SK-N-SH (cell line): ENCODE data around the gene SIRT3. TPM values are rescaled to one million over a fixed set of nuclear protein-coding genes. Genes with fewer than 3 reads are reported as not detected.

ENCODE experiments used
- CTCF ChIA-PET: fragments of 300-600, 350-600 bp; formaldehyde crosslinking; extraction: SDS; loops from one replicate; lab custom pipeline; 2021; lab: Yijun Ruan, JAX
- POLR2A ChIA-PET: fragments of 350-600 bp; sonication (Branson Sonifier 250); formaldehyde crosslinking; extraction: SDS; loops from one replicate; lab custom pipeline; 2020; ENCODE audit warnings: antibody characterized with exemption, inconsistent platforms; lab: Yijun Ruan, JAX
- DNase-seq: peaks from one replicate; pipeline ENCODE4 v3.0.0; 2012
- H2AFZ ChIP-seq: fragments of 200-600 bp; sonication (generic); 2 replicates; pipeline ENCODE4 v1.8.1; 2016; ENCODE audit warnings: antibody characterized with exemption, mild to moderate bottlenecking, low read depth
- H3F3A ChIP-seq: fragments of 200-600 bp; sonication (generic); replicated peaks from 2 replicates; pipeline ENCODE3; 2016; ENCODE audit warnings: antibody characterized with exemption, mild to moderate bottlenecking; ENCODE audit not compliant: insufficient read depth
- H3K27ac ChIP-seq, 2 experiments: fragments of 200-500 bp in 1 of 2; fragments of 200-600 bp in 1 of 2; sonication (Bioruptor generic) in 1 of 2; sonication (generic), shearing (Covaris generic) in 1 of 2; 2 replicates each; pipeline versions ENCODE4 v1.5.1 to v1.6.1; 2014 to 2016; ENCODE audit warnings: low read depth in 2 of 2, inconsistent platforms in 1 of 2, low read length in 1 of 2, mild to moderate bottlenecking in 1 of 2, mixed read lengths in 1 of 2
- H3K27me3 ChIP-seq: fragments of 200-600 bp; sonication (generic), shearing (Covaris generic); 2 replicates; pipeline ENCODE4 v1.6.1; 2016; ENCODE audit warnings: mixed run types; ENCODE audit not compliant: insufficient read depth
- H3K36me3 ChIP-seq, 2 experiments: fragments of 200-500 bp in 1 of 2; fragments of 200-600 bp in 1 of 2; sonication (Bioruptor generic) in 1 of 2; sonication (generic) in 1 of 2; replicated peaks in 1 of 2; 2 replicates each; pipeline versions ENCODE3 to v1.5.1; 2014 to 2016; ENCODE audit warnings: low read length in 1 of 2, mild to moderate bottlenecking in 1 of 2; ENCODE audit not compliant: insufficient read depth in 2 of 2, control insufficient read depth in 1 of 2
- H3K4me1 ChIP-seq, 2 experiments: fragments of 200-500 bp in 1 of 2; fragments of 200-600 bp in 1 of 2; sonication (Bioruptor generic) in 1 of 2; sonication (generic), shearing (Covaris generic) in 1 of 2; 2 replicates each; pipeline versions ENCODE4 v1.5.1 to v1.6.1; 2014 to 2016; ENCODE audit warnings: low read depth in 1 of 2, low read length in 1 of 2, mixed run types in 1 of 2; ENCODE audit not compliant: insufficient read depth in 2 of 2, control insufficient read depth in 1 of 2
- H3K4me2 ChIP-seq: fragments of 200-600 bp; sonication (generic), shearing (Covaris generic); 2 replicates; pipeline ENCODE4 v1.6.1; 2017; ENCODE audit warnings: mixed run types
- H3K4me3 ChIP-seq, 2 experiments: fragments of 200-500 bp in 1 of 2; fragments of 200-600 bp in 1 of 2; sonication (Bioruptor generic) in 1 of 2; sonication (generic), shearing (Covaris generic) in 1 of 2; 2 replicates each; pipeline versions ENCODE4 v1.5.1 to v1.8.1; 2014 to 2016; ENCODE audit warnings: low read depth in 2 of 2, inconsistent platforms in 1 of 2, low read length in 1 of 2, mild to moderate bottlenecking in 1 of 2, mixed read lengths in 1 of 2, moderate library complexity in 1 of 2
- H3K79me2 ChIP-seq: fragments of 200-600 bp; sonication (generic); 2 replicates; pipeline ENCODE4 v1.8.1; 2017; ENCODE audit warnings: mild to moderate bottlenecking; ENCODE audit not compliant: insufficient read depth
- H3K9ac ChIP-seq: fragments of 200-600 bp; sonication (generic); 2 replicates; pipeline ENCODE4 v1.6.1; 2017; ENCODE audit warnings: mixed run types
- H3K9me2 ChIP-seq: fragments of 200-600 bp; sonication (generic); 2 replicates; pipeline ENCODE4 v1.6.1; 2017; ENCODE audit warnings: mixed run types
- H3K9me3 ChIP-seq: fragments of 200-600 bp; sonication (generic); 2 replicates; pipeline ENCODE4 v1.6.1; 2017; ENCODE audit warnings: mixed run types, mild to moderate bottlenecking, moderate library complexity
- H4K20me1 ChIP-seq: fragments of 200-600 bp; sonication (generic); 2 replicates; pipeline ENCODE4 v1.6.1; 2017; ENCODE audit warnings: mild to moderate bottlenecking, mixed run types; ENCODE audit not compliant: insufficient read depth
- CHD2 ChIP-seq: fragments of 150-350 bp; IDR thresholded peaks from 2 replicates; pipeline ENCODE4 v1.6.1; 2018; ENCODE audit warnings: low read length; ENCODE audit not compliant: partially characterized antibody
- CTCF ChIP-seq: fragments of 200-600 bp; sonication (generic); IDR thresholded peaks from 2 replicates; pipeline ENCODE4 v1.6.1; 2017; ENCODE audit warnings: antibody characterized with exemption, mild to moderate bottlenecking, moderate library complexity
- ELF1 ChIP-seq: IDR thresholded peaks from 2 replicates; pipeline ENCODE4 v1.4.0; 2012
- EP300 ChIP-seq, 2 experiments: IDR thresholded peaks; 2 replicates each; pipeline versions ENCODE4 v1.4.0 to v1.6.1; 2012; ENCODE audit warnings: borderline replicate concordance in 1 of 2, low read depth in 1 of 2, low read length in 1 of 2
- EZH2phosphoT487 ChIP-seq: fragments of 200-600 bp; sonication (generic); IDR thresholded peaks from 2 replicates; pipeline ENCODE4 v1.6.1; 2017; ENCODE audit warnings: low read depth, mixed run types, mild to moderate bottlenecking, antibody characterized with exemption, moderate library complexity, borderline replicate concordance
- FOXJ3 ChIP-seq: sonication (generic); formaldehyde crosslinking; IDR thresholded peaks from 2 replicates; pipeline ENCODE4 v1.5.1; 2020; ENCODE audit warnings: mild to moderate bottlenecking, missing genetic modification reagents
- GATA2 ChIP-seq: sonication (generic); formaldehyde crosslinking; IDR thresholded peaks from 2 replicates; pipeline ENCODE4 v1.5.0; 2020; ENCODE audit warnings: mild to moderate bottlenecking, missing genetic modification reagents
- IRF3 ChIP-seq: fragments of 150-350 bp; IDR thresholded peaks from 2 replicates; pipeline ENCODE4 v1.6.1; 2016; ENCODE audit warnings: mild to moderate bottlenecking, low read depth, low read length
- JUND ChIP-seq: IDR thresholded peaks from 2 replicates; pipeline ENCODE4 v1.4.0; 2012
- MAX ChIP-seq: IDR thresholded peaks from 2 replicates; pipeline ENCODE4 v1.4.0; 2012; ENCODE audit warnings: low read depth
- NRF1 ChIP-seq: IDR thresholded peaks from 2 replicates; pipeline ENCODE4 v1.6.1; 2012; ENCODE audit warnings: low read depth, mild to moderate bottlenecking, low read length
- POLR2AphosphoS5 ChIP-seq: IDR thresholded peaks from 2 replicates; pipeline ENCODE4 v1.6.1; 2012; ENCODE audit warnings: low read depth, low read length
- RAD21 ChIP-seq: IDR thresholded peaks from 2 replicates; pipeline ENCODE4 v1.6.1; 2012; ENCODE audit warnings: mild to moderate bottlenecking, low read length
- RXRA ChIP-seq: IDR thresholded peaks from 2 replicates; pipeline ENCODE4 v1.4.0; 2012; ENCODE audit warnings: low read depth, mild to moderate bottlenecking, borderline replicate concordance
- SIN3A ChIP-seq: IDR thresholded peaks from 2 replicates; pipeline ENCODE4 v1.6.1; 2012; ENCODE audit warnings: low read depth, mild to moderate bottlenecking, low read length, moderate library complexity, borderline replicate concordance
- USF1 ChIP-seq: IDR thresholded peaks from 2 replicates; pipeline ENCODE4 v1.4.0; 2012; ENCODE audit warnings: low read depth, borderline replicate concordance
- YY1 ChIP-seq: IDR thresholded peaks from 2 replicates; pipeline ENCODE4 v1.4.0; 2012; ENCODE audit warnings: low read depth, mild to moderate bottlenecking
- WGBS: methylation state at CpG from one replicate; pipeline ENCODE4 v1.1.6; 2017; ENCODE audit warnings: low lambda C conversion rate; 5-methylcytosine and 5-hydroxymethylcytosine counted together
- polyA plus RNA-seq, 3 experiments: library from polyadenylated mRNA; depleted of rRNA; stranded (reverse); fragments of >200 nt; gene quantifications; 2 replicates each; pipeline ENCODE4 v1.2.3, GENCODE V29; 2012

The SIRT3 gene
- polyA plus RNA-seq, 1 of the 3 experiments (the other 2 are of a cell fraction): 34.4 TPM

GRCh38 chr11:207863-208180, 28.3 kb downstream of the SIRT3 start:
- no peaks in the 10 kb centered on the region for H3K9me2 ChIP-seq
- H3K36me3 ChIP-seq: peaks cover 48 to 57% of the 10 kb centered on the region in 2 experiments
- DNase-seq: no peak

GRCh38 chr11:207208-207862, 28.8 kb downstream of the SIRT3 start, which contains the start of the genes BET1L and RIC8A:
BET1L (minus strand) TSS chr11:207399; CDS start chr11:207321, 78 bp downstream.
RIC8A (plus strand) TSS chr11:207708; CDS start chr11:208855, 1,147 bp downstream.
- peaks cover 45 to 57% of the 10 kb centered on the region in 2 experiments for H3K36me3 ChIP-seq
- H3K27me3 ChIP-seq: no peaks in the 10 kb centered on the region
- H3K4me2 ChIP-seq: peak within 1 kb of the TSS; percentile 92
- peaks cover 51% of the 10 kb centered on the region for H4K20me1 ChIP-seq
- H2AFZ ChIP-seq: peak within 1 kb of the TSS; percentile 50; the same call in 1 of the 2 replicates
- peak within 1 kb of the TSS; percentile 78 to 97 for H3K4me3 ChIP-seq
- 2% methylated on average over 33 of the region's 63 CpGs for WGBS
- POLR2A ChIA-PET: interaction anchor here (0.8 to 1.0 kb wide), 5 partner anchors 9 to 241 kb away, joined by 3 to 4 read pairs (median 3); partner anchors contain the start of genes PSMD13 and SIRT3
- peak within 1 kb of the TSS; percentile 99 for H3K9ac ChIP-seq
- peaks cover 11% of the 10 kb centered on the region for H3F3A ChIP-seq
- CTCF ChIA-PET: interaction anchor here (0.8 to 1.0 kb wide), 2 partner anchors 158 to 241 kb away, joined by 4 read pairs; no protein-coding TSS in a partner anchor
- H3K4me1 ChIP-seq: peaks cover 15 to 32% of the 10 kb centered on the region in 2 experiments; a peak in 3 of 4 replicates
- peak within 1 kb of the TSS; percentile 97 to 99 for H3K27ac ChIP-seq
- no peaks in the 10 kb centered on the region for H3K9me2 ChIP-seq
- DNase-seq: peak; percentile 98
- peaks cover 82% of the 10 kb centered on the region for H3K79me2 ChIP-seq
- no peaks in the 10 kb centered on the region for H3K9me3 ChIP-seq
- TF ChIP-seq EP300 (IDR thresholded peaks at IDR 0.05; ENCODE audit: borderline replicate concordance in 1 of 2, low read depth in 1 of 2, low read length in 1 of 2): no peak
- TF ChIP-seq CHD2: no peak
- TF ChIP-seq RAD21: no peak
- no peak for TF ChIP-seq IRF3
- TF ChIP-seq SIN3A: peak; percentile 67; the same call in 1 of the 2 replicates
- TF ChIP-seq GATA2: no peak
- TF ChIP-seq RXRA: no peak
- no peak for TF ChIP-seq JUND
- TF ChIP-seq ELF1: peak; percentile 88
- TF ChIP-seq CTCF: no peak
- peak; percentile 70 for TF ChIP-seq MAX
- TF ChIP-seq NRF1: peak; percentile 42

More at GRCh38 chr11:207863-208180, 28.3 kb downstream of the SIRT3 start:
- 0% methylated on average over 1 of the region's 27 CpGs for WGBS
- Histone ChIP-seq H3K9ac (peak overlapping the region; percentile 99), H4K20me1 (peaks cover 46% of the 10 kb centered on the region), H3K9me3 (no peaks in the 10 kb centered on the region), H3K4me1 (peaks cover 15 to 32% of the 10 kb centered on the region in 2 experiments; a peak in 3 of 4 replicates), H3K4me3 (peak overlapping the region; percentile 78 to 97), H3K79me2 (peaks cover 84% of the 10 kb centered on the region)
- CTCF ChIA-PET: interaction anchor here (0.8 kb wide), 1 partner anchor 241 kb away, joined by 4 read pairs; no protein-coding TSS in a partner anchor
- POLR2A ChIA-PET: interaction anchor here (0.8 to 1.0 kb wide), 4 partner anchors 8 to 241 kb away, joined by 3 to 4 read pairs (median 4); partner anchors contain the start of genes PSMD13 and SIRT3
- no peak for TF ChIP-seq SIN3A
- no peak for TF ChIP-seq USF1
- TF ChIP-seq POLR2AphosphoS5: no peak
- no peak for TF ChIP-seq YY1
- TF ChIP-seq GATA2: no peak
- TF ChIP-seq EZH2phosphoT487: no peak
- TF ChIP-seq MAX: no peak
- no peak for TF ChIP-seq FOXJ3 (CRISPR knock-in tag)
- TF ChIP-seq, all 33 proteins: peak for 0
- H3K4me2 ChIP-seq: peak overlapping the region; percentile 92
- no peaks in the 10 kb centered on the region for H3K27me3 ChIP-seq
- H3K27ac ChIP-seq: peak overlapping the region; percentile 97 to 99
- peak overlapping the region; percentile 50; the same call in 1 of the 2 replicates for H2AFZ ChIP-seq
- H3F3A ChIP-seq: peaks cover 11% of the 10 kb centered on the region
